Measurements from ENCODE around the gene ONECUT2.

- TF ChIP-seq CTCF (IDR thresholded peaks at IDR 0.05) (no peak), POLR2A (IDR thresholded peaks at IDR 0.05) (no peak)
Observed at GRCh38 chr18:57397440-57398132, 37.6 kb upstream of the ONECUT2 start.

Data from esophagus squamous epithelium (tissue), 4 donors.